Karpas-422 (cell line): ENCODE data around the gene FAM174C. TPM values are rescaled to one million over a fixed set of nuclear protein-coding genes. Genes with fewer than 3 reads are reported as not detected.
A peak's percentile ranks its signal among the peaks of the same experiment; 100 is the strongest.

Experiments used
- DNase-seq: peaks from one replicate; pipeline ENCODE4 v3.0.0-alpha.2; 2015
- H2AFZ ChIP-seq: fragments of 200-600 bp; sonication (generic); 2 replicates; pipeline ENCODE4 v1.6.1; 2014; ENCODE audit warnings: antibody characterized with exemption, low read length, mixed read lengths
- H3K27ac ChIP-seq: fragments of 200-600 bp; sonication (generic); 2 replicates; pipeline ENCODE4 v1.5.1; 2014; ENCODE audit warnings: mild to moderate bottlenecking, low read length, moderate library complexity
- H3K27me3 ChIP-seq: fragments of 200-600 bp; sonication (generic); 2 replicates; pipeline ENCODE4 v1.6.1; 2014; ENCODE audit warnings: low read length, mixed read lengths
- H3K36me3 ChIP-seq: fragments of 200-600 bp; sonication (generic); 2 replicates; pipeline ENCODE4 v1.6.1; 2014; ENCODE audit warnings: low read length, mixed read lengths; ENCODE audit not compliant: insufficient read depth
- H3K4me1 ChIP-seq: fragments of 200-600 bp; sonication (generic); 2 replicates; pipeline ENCODE4 v1.6.1; 2014; ENCODE audit warnings: mild to moderate bottlenecking, low read length, mixed read lengths
- H3K4me2 ChIP-seq: fragments of 200-600 bp; sonication (generic); 2 replicates; pipeline ENCODE4 v1.6.1; 2014; ENCODE audit warnings: low read length, low read depth, mild to moderate bottlenecking; ENCODE audit not compliant: poor library complexity, severe bottlenecking
- H3K4me3 ChIP-seq: fragments of 200-600 bp; sonication (generic); 2 replicates; pipeline ENCODE4 v1.5.1; 2014; ENCODE audit warnings: mild to moderate bottlenecking, antibody characterized with exemption, low read length, mixed read lengths
- H3K79me2 ChIP-seq: fragments of 200-600 bp; sonication (generic); 2 replicates; pipeline ENCODE4 v1.6.1; 2014; ENCODE audit warnings: mild to moderate bottlenecking, low read length, mixed read lengths
- H3K9ac ChIP-seq: fragments of 200-600 bp; sonication (generic); 2 replicates; pipeline ENCODE4 v1.6.0; 2014; ENCODE audit warnings: low read length
- H3K9me2 ChIP-seq: fragments of 200-600 bp; sonication (generic), shearing (Covaris generic); replicated peaks from 2 replicates; pipeline ENCODE4 v1.6.0; 2014; ENCODE audit warnings: mild to moderate bottlenecking, low read length, moderate library complexity; ENCODE audit not compliant: insufficient read depth
- H3K9me3 ChIP-seq: fragments of 300-700, 200-600 bp; sonication (generic); 2 replicates; pipeline ENCODE4 v1.6.1; 2014; ENCODE audit warnings: low read length, mixed read lengths
- H4K20me1 ChIP-seq: fragments of 200-600 bp; sonication (generic); 2 replicates; pipeline ENCODE4 v1.6.1; 2014; ENCODE audit warnings: mild to moderate bottlenecking, antibody characterized with exemption, low read length, low read depth; ENCODE audit not compliant: insufficient read depth
- total RNA-seq: library from RNA; depleted of rRNA; stranded (reverse); fragments of >200 nt; shearing (Covaris generic); gene quantifications from 2 replicates; pipeline ENCODE4 v1.2.3, GENCODE V29; 2014; ENCODE audit warnings: low replicate concordance

Gene FAM174C
- total RNA-seq, 1 experiment from 2014 or later: 32.7 TPM

GRCh38 chr19:1288226-1288612 lies 12.9 kb downstream of the FAM174C start:
- no peaks in the 10 kb centered on the region for H3K9me2 ChIP-seq
- no peak overlapping the region for H3K4me3 ChIP-seq
- H3K9ac ChIP-seq: no peak overlapping the region
- no peaks in the 10 kb centered on the region for H3K79me2 ChIP-seq
- H4K20me1 ChIP-seq: peaks cover 17% of the 10 kb centered on the region
- H3K9me3 ChIP-seq: no peaks in the 10 kb centered on the region
- peaks cover 35% of the 10 kb centered on the region for H3K4me1 ChIP-seq
- no peaks in the 10 kb centered on the region for H3K27me3 ChIP-seq
- DNase-seq: no peak
- no peaks in the 10 kb centered on the region for H3K36me3 ChIP-seq
- no peak overlapping the region for H3K27ac ChIP-seq
- H2AFZ ChIP-seq: no peak overlapping the region
- no peak overlapping the region for H3K4me2 ChIP-seq

GRCh38 chr19:1288833-1289685 lies 13.7 kb downstream of the FAM174C start:
- Histone ChIP-seq H3K79me2 (no peaks in the 10 kb centered on the region), H3K9me2 (no peaks in the 10 kb centered on the region), H3K4me2 (no peak overlapping the region), H4K20me1 (peaks cover 11% of the 10 kb centered on the region), H3K27ac (no peak overlapping the region), H3K27me3 (no peaks in the 10 kb centered on the region), H3K9ac (no peak overlapping the region), H2AFZ (no peak overlapping the region), H3K4me1 (peaks cover 28% of the 10 kb centered on the region), H3K4me3 (no peak overlapping the region), H3K9me3 (no peaks in the 10 kb centered on the region), H3K36me3 (no peaks in the 10 kb centered on the region)
- DNase-seq: no peak

DNA sequence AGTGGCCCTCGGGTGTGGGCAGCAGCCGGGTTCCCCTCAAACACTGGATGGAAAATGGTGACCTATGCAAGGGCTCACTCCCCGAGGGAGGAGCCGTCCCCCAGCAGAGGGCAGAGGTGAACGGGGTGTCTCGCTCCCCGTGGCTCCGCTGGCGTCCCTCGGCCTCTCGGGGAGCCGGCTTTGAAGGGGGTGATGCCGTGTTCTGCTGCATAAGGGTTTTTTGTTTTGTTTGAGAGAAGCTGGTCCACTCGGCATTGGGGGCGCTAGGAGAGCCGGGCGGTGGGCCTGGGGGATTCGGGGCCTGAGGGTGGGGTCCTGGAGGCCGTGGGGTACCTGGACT lies 14.3 kb downstream of the FAM174C start:
- Histone ChIP-seq H3K4me1 (peaks cover 28% of the 10 kb centered on the region), H2AFZ (no peak overlapping the region), H3K27ac (no peak overlapping the region), H3K9ac (no peak overlapping the region), H3K9me3 (no peaks in the 10 kb centered on the region), H3K36me3 (no peaks in the 10 kb centered on the region), H3K4me3 (no peak overlapping the region), H3K27me3 (no peaks in the 10 kb centered on the region), H3K9me2 (no peaks in the 10 kb centered on the region), H4K20me1 (peaks cover 7% of the 10 kb centered on the region; the same call in 1 of the 2 replicates), H3K79me2 (no peaks in the 10 kb centered on the region), H3K4me2 (no peak overlapping the region)
- DNase-seq: peak; percentile 79

DNA sequence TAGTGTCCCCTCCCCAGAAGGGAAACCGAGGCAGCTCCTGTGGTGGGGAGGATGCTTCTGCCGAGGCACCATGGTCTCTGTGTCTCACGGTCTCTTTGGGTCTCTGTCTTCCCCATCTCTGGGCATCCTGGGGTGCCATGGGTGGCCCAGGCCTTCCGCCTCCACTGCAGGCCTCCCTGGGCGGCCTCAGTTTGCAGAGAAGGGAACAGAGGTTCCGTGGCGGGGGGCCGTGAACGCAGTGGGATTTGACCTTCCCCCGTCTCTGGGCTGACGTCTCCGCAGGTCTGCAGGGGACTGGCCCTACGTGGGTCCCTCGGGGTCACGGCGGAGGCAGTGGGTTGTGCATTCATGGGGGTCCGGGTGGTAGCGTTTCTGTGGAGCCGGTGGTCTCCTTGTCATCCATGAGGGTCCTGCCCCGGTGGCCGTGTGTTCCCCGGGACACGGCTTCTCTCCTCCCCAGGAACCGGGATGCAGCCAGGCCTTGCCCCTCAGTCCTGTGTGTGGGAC lies 14.9 kb downstream of the FAM174C start:
- no peaks in the 10 kb centered on the region for H3K27me3 ChIP-seq
- no peak overlapping the region for H3K27ac ChIP-seq
- no peak overlapping the region for H3K9ac ChIP-seq

DNA sequence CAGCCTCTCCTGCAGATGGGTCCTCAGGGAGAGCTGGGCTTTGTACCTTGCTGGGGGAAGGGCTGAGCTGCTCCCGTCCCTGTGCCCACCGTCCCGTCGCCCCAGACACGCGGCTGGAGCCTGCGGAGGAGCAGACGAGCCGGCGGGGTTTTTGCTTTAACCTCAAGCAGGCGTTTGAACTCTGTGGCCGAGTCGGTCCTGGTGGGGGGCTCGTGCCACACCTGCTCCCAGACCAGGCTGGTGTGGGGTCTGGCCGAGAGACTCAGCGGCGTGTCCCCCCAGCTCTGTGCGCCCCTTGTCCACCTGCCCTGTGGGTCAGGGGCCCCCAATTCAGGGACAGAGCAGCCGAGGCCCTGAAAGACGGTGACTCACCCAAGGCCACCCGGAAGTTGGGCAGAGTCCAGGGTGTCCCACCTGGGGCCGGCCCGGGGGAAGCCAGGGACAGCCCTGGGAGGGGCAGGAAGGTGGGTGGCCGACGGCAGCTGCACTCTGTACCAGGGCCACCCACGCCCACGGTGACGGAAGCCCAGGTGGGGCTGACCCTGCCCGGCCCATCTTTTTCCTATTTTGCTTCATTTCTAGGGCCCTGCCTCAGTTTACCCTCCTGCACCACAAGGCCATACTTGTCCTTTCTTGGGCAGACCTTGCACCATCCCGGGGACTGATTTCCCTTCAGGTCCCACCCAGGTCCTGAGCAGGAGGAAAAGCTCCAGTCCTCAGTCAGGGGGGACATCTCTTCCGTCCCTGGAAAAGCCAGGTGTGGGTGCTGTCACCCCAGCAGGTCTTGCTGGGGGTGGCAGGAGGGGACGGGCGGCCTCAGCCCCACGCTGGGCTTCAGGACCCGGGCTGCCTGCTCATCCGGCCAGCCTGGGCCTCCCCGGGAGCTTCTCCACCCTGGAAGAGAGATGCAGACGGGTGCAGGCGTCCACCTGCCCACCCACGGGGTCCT lies 15.6 kb downstream of the FAM174C start:
- peaks cover 8% of the 10 kb centered on the region; the same call in 1 of the 2 replicates for H4K20me1 ChIP-seq
- H3K4me3 ChIP-seq: no peak overlapping the region
- peaks cover 28% of the 10 kb centered on the region for H3K4me1 ChIP-seq
- no peak overlapping the region for H3K27ac ChIP-seq
- H3K36me3 ChIP-seq: no peaks in the 10 kb centered on the region
- no peaks in the 10 kb centered on the region for H3K27me3 ChIP-seq
- DNase-seq: no peak
- no peak overlapping the region for H3K9ac ChIP-seq
- H3K79me2 ChIP-seq: no peaks in the 10 kb centered on the region
- no peak overlapping the region for H2AFZ ChIP-seq
- no peak overlapping the region for H3K4me2 ChIP-seq
- H3K9me3 ChIP-seq: no peaks in the 10 kb centered on the region
- no peaks in the 10 kb centered on the region for H3K9me2 ChIP-seq

More for the DNA sequence above, 14.9 kb downstream of the FAM174C start:
- Histone ChIP-seq H3K9me3 (no peaks in the 10 kb centered on the region), H3K4me1 (peaks cover 28% of the 10 kb centered on the region), H4K20me1 (peaks cover 8% of the 10 kb centered on the region; the same call in 1 of the 2 replicates), H3K4me2 (no peak overlapping the region), H3K79me2 (no peaks in the 10 kb centered on the region), H2AFZ (no peak overlapping the region), H3K36me3 (no peaks in the 10 kb centered on the region), H3K4me3 (no peak overlapping the region), H3K9me2 (no peaks in the 10 kb centered on the region)
- DNase-seq: no peak

- H2AFZ ChIP-seq: no peak overlapping the region
- peaks cover 24% of the 10 kb centered on the region for H3K4me1 ChIP-seq
- H3K9ac ChIP-seq: no peak overlapping the region
- no peaks in the 10 kb centered on the region for H3K27me3 ChIP-seq
- H3K9me3 ChIP-seq: no peaks in the 10 kb centered on the region
- H4K20me1 ChIP-seq: peaks cover 8% of the 10 kb centered on the region; the same call in 1 of the 2 replicates
- no peaks in the 10 kb centered on the region for H3K36me3 ChIP-seq
- H3K4me2 ChIP-seq: peak overlapping the region; percentile 69
- peak; percentile 63 for DNase-seq
- H3K79me2 ChIP-seq: no peaks in the 10 kb centered on the region
- no peaks in the 10 kb centered on the region for H3K9me2 ChIP-seq
- H3K27ac ChIP-seq: no peak overlapping the region
- peak overlapping the region; percentile 36; the same call in 1 of the 2 replicates for H3K4me3 ChIP-seq
These were observed 16.6 kb downstream of the FAM174C start for GRCh38 chr19:1291761-1292418.

GRCh38 chr19:1292419-1293151 lies 17.3 kb downstream of the FAM174C start:
- no peaks in the 10 kb centered on the region for H3K36me3 ChIP-seq
- no peak for DNase-seq
- no peaks in the 10 kb centered on the region for H3K9me3 ChIP-seq
- no peak overlapping the region for H3K9ac ChIP-seq
- H3K9me2 ChIP-seq: no peaks in the 10 kb centered on the region
- peak overlapping the region; percentile 36; the same call in 1 of the 2 replicates for H3K4me3 ChIP-seq
- no peaks in the 10 kb centered on the region for H3K27me3 ChIP-seq
- H4K20me1 ChIP-seq: peaks cover 8% of the 10 kb centered on the region; the same call in 1 of the 2 replicates
- no peaks in the 10 kb centered on the region for H3K79me2 ChIP-seq
- H3K4me1 ChIP-seq: peaks cover 24% of the 10 kb centered on the region
- H3K27ac ChIP-seq: no peak overlapping the region
- H3K4me2 ChIP-seq: peak overlapping the region; percentile 69
- H2AFZ ChIP-seq: no peak overlapping the region
